Right lobe of liver (tissue), 6 donors: ENCODE measurements around the gene FAM53C. TPM values are rescaled to one million over a fixed set of nuclear protein-coding genes. Genes with fewer than 3 reads are reported as not detected.

Experiments used
- ATAC-seq, 4 donors: fragments of 200-7000 bp; cut with Tn5 transposase; one replicate each; pipeline ENCODE4 v1.9.1; 2020; ENCODE audit warnings: mild to moderate bottlenecking in 4 of 4, moderate library complexity in 4 of 4
- DNase-seq, 3 donors: peaks; one replicate each; pipeline ENCODE4 v3.0.0-alpha.2; 2020
- H3K27ac ChIP-seq, 3 donors: fragments of 200-600 bp; one replicate each; pipeline ENCODE4 v1.8.0; 2022
- H3K27me3 ChIP-seq, 2 donors: fragments of 200-600 bp; one replicate each; pipeline ENCODE4 v1.8.0; 2022
- H3K36me3 ChIP-seq, 4 donors: fragments of 200-600 bp; sonication (generic) in 1 of 4; one replicate each; pipeline versions ENCODE4 v1.5.1 to v1.8.0; 2017 to 2022; ENCODE audit warnings: control low read depth in 1 of 4
- H3K4me1 ChIP-seq, 4 donors: fragments of 200-600 bp; sonication (generic) in 1 of 4; one replicate each; pipeline versions ENCODE4 v1.5.1 to v1.8.0; 2017 to 2022; ENCODE audit warnings: control low read depth in 1 of 4
- H3K4me3 ChIP-seq, 3 donors: fragments of 200-600 bp; one replicate each; pipeline ENCODE4 v1.8.0; 2022
- H3K9me3 ChIP-seq, 4 donors: fragments of 200-600 bp; sonication (generic) in 1 of 4; one replicate each; pipeline versions ENCODE4 v1.5.1 to v1.8.0; 2017 to 2022; ENCODE audit warnings: control low read depth in 1 of 4
- CTCF ChIP-seq, 4 donors: fragments of 200-600 bp in 3 of 4; fragments of 450-650 bp in 1 of 4; IDR thresholded peaks; one replicate each; pipeline versions ENCODE4 v1.5.1 to v1.8.0; 2016 to 2022; ENCODE audit warnings: antibody characterized with exemption in 4 of 4, mild to moderate bottlenecking in 2 of 4
- POLR2A ChIP-seq: fragments of 450-650 bp; IDR thresholded peaks from one replicate; pipeline ENCODE4 v1.6.1; 2017; ENCODE audit warnings: antibody characterized with exemption, mild to moderate bottlenecking
- WGBS: methylation state at CpG from one replicate; pipeline ENCODE4 v1.1.6; 2018; ENCODE audit warnings: low coverage, low lambda C conversion rate; ENCODE audit not compliant: insufficient coverage; ENCODE audit errors: missing lambda C conversion rate; 5-methylcytosine and 5-hydroxymethylcytosine counted together
- intact Hi-C, 2 donors: fragments of 100-400 bp; cut with DNase I; formaldehyde crosslinking; loops; one replicate each; pipeline versions ENCODE4 v1.11.2 to v1.14.1; 2022
- total RNA-seq, 6 experiments: library from RNA; depleted of rRNA in 2 of 6; stranded (reverse); fragments of >200 nt in 2 of 6; fragmentation: NEBNext Ultra II Directional in 3 of 6; extraction: Animal tissue kit (Norgen Biotek cat#: 25700) in 3 of 6; gene quantifications; one replicate each; pipeline versions ENCODE4 v1.1.0 to v1.2.4, GENCODE V29; 2016 to 2023
- donor health status: DM: no; HTN: yes; CAD: no.
- donor health status: DM: no; HTN: no; CAD: no.
- donor health status: DM: no; HTN: no; CAD: no.
- donor health status: DM: no; HTN: yes; CAD: no.
- donor health status: DM: no; HTN: yes; CAD: no.

Gene FAM53C
- total RNA-seq, 6 experiments from 2014 or later: 7.2 to 15.8 (median 8.7) TPM

DNA sequence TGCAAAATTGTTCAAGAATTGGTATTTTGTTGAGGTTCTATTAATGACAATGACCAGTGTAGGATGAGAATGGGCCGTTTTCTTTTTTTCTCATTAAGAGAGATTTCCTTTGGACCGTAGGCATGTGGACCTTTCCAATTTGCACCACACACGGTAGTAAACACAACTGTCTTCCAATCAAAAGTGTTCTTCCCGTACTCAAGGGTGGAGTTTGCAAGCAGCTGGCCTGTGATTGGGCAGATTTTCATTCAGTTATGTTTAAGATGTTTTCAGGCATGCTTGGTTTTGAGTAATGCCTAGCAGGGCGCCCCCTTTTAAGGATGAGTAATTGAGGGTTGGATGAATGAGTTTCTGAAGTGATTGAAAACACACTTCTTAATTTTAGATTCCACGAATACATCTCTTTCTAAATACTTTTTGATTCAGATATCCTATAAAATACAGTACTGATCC lies 16.9 kb downstream of the FAM53C start:
- ATAC-seq (no peak), DNase-seq (no peak)
- 41% methylated on average over 6 of the region's 6 CpGs for WGBS

DNA sequence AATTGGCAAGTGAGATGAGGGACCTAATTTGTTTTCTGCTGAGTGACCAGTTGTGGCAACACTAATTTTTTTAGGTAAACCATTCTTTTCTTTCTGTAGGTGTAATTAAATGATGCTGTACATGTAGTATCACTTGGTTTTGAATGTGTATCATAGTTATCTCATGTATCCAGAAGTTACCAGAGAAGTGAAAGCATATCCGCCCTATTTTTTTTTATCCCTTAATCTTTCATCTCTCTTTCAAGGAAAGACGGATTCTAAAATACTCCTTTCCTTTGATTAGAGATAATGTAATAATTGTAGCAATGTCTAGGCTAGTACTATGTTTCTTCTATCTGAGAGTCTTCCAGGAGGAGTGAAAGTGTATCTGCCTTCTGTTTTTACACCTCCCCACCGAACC lies 21.6 kb downstream of the FAM53C start:
- no peaks in the 10 kb centered on the region for H3K9me3 ChIP-seq
- ATAC-seq (no peak), DNase-seq (no peak)
- H3K27me3 ChIP-seq: no peaks in the 10 kb centered on the region
- H3K36me3 ChIP-seq: no peaks in the 10 kb centered on the region
- TF ChIP-seq POLR2A (no peak), CTCF (IDR thresholded peaks at IDR 0.05) (no peak)
- no peak overlapping the region for H3K4me3 ChIP-seq
- no peak overlapping the region for H3K27ac ChIP-seq
- 73% methylated on average over 3 of the region's 3 CpGs for WGBS
- intact Hi-C loops: no loop called here
- H3K4me1 ChIP-seq: peaks cover 0 to 13% (median 1%) of the 10 kb centered on the region in 4 donors

More for the DNA sequence above, 16.9 kb downstream of the FAM53C start:
- TF ChIP-seq CTCF (IDR thresholded peaks at IDR 0.05) (no peak), POLR2A (no peak)
- H3K36me3 ChIP-seq: no peaks in the 10 kb centered on the region
- H3K4me3 ChIP-seq: no peak overlapping the region
- peaks cover 0 to 20% (median 4%) of the 10 kb centered on the region in 4 donors for H3K4me1 ChIP-seq
- intact Hi-C loops: no loop called here
- H3K9me3 ChIP-seq: no peaks in the 10 kb centered on the region
- H3K27ac ChIP-seq: no peak overlapping the region
- no peaks in the 10 kb centered on the region for H3K27me3 ChIP-seq

GRCh38 chr5:138360941-138361452 lies 22.9 kb downstream of the FAM53C start:
- Histone ChIP-seq H3K4me1 (no peaks in the 10 kb centered on the region), H3K27ac (no peak overlapping the region), H3K27me3 (no peaks in the 10 kb centered on the region), H3K36me3 (no peaks in the 10 kb centered on the region), H3K4me3 (no peak overlapping the region), H3K9me3 (no peaks in the 10 kb centered on the region)
- no peak for ATAC-seq
- intact Hi-C loops: no loop called here
- 100% methylated on average over 1 of the region's 1 CpG for WGBS
- no peak for DNase-seq
- TF ChIP-seq CTCF (IDR thresholded peaks at IDR 0.05) (no peak), POLR2A (no peak)

- no peaks in the 10 kb centered on the region for H3K27me3 ChIP-seq
- ATAC-seq (no peak), DNase-seq (no peak)
- H3K36me3 ChIP-seq: no peaks in the 10 kb centered on the region
- H3K9me3 ChIP-seq: no peaks in the 10 kb centered on the region
- no peak overlapping the region for H3K27ac ChIP-seq
- no peak overlapping the region for H3K4me3 ChIP-seq
- intact Hi-C loops: no loop called here
- TF ChIP-seq POLR2A (no peak), CTCF (IDR thresholded peaks at IDR 0.05) (no peak)
- H3K4me1 ChIP-seq: no peaks in the 10 kb centered on the region
- 86% methylated on average over 1 of the region's 1 CpG for WGBS
Observed at GRCh38 chr5:138364576-138364975, 26.5 kb downstream of the FAM53C start.
